CD4-positive, alpha-beta T cell treated with Interleukin-4 for 4 hours (primary cell): Measurements from ENCODE around the gene MTMR4.
"Not testable (repeated sequence)": the region's sequence is repeated elsewhere in the genome, so short reads cannot be mapped to it uniquely, and the experiment has no call there.

Experiments
- DNase-seq: peaks from one replicate; pipeline ENCODE4 v3.0.0-alpha.2; 2020

Gene MTMR4

DNA sequence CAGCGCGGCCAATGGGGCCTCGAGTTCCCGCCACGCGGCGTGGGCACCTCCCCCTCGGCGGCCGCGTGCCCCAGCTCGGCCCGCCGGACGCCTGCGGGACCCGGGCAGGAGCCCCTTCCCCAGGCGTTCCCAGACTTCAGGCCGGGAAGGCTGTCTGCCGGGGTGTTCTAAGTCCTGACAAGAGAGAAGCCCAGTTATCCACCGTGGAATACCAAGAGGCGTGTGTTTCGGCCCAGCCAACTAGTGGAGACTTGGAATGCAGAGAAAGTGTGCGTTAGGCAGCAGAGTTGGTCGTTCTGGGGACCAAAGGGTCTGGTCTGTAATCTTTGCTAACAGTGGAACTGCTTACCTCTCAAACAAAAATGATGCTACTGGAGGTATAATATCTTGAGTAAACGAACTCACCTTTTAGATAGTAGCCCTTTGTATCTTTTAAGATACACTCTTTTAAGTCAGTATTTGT is 26.0 kb downstream of the MTMR4 start:
- no peak for DNase-seq

DNA sequence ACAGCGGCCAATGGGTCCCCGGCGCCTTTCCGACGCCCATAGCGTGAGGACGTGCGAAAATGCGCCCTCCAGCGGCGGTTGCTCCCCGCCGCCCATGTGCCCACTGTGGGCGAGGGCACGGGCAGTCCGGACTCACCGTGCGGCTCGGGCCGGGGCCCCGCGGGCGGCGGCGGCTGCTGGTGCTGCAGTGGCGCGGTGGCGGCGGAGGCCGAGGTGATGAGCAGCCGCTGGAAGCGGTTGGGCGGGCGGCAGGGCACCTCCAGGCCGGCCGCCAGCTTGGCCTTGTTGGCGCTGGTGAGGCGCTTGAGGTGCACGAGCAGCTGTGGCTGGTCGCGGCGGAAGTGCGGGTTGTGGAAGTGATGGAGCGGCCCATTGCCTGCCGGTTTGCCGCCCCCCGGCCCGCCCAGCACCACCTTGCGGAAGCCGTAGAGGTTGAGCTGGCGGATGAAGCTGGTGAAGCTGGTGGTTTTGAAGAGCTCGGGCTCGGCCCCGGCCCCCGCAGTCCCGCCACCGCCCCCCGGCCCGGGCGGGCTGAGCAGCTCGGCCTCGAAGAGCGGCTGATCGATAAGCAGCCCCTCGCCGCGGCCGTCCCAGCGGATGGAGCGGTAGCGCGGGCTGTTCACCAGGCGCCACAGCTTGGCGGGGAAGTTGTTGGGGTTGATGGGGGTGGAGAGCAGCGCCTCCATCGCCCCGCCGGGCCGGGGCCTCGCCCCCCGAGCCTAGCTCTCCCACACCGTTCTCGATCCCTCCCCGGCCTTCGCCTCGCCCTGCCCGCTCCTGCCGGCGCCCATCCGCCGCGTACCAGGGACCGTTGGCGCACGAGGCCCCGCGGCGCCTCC is 26.6 kb downstream of the MTMR4 start, which contains the start of gene HSF5:
HSF5 (minus strand) TSS at position 820 of the 839 bp plus-strand sequence; CDS start at position 686, 134 bp downstream.
- peak; percentile 78 for DNase-seq

DNA sequence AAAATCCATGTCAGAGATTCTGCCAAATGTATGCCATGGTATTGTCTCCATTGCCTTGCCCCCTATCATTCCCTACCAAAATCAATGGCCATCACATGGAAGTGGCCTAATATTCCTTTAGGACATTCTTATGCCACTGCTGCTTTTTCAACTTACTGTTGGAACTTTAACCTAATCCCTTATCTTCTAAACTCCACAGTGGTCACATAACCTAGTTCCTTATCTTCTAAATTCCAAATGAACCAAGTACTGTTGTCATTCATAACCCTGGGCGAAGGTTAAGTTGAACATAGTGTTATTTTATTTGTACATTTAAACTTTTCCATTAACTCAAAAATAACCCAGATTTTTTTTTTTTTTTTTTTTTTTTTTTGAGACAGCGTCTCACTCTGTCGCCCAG is 29.8 kb downstream of the MTMR4 start:
- no peak for DNase-seq

DNA sequence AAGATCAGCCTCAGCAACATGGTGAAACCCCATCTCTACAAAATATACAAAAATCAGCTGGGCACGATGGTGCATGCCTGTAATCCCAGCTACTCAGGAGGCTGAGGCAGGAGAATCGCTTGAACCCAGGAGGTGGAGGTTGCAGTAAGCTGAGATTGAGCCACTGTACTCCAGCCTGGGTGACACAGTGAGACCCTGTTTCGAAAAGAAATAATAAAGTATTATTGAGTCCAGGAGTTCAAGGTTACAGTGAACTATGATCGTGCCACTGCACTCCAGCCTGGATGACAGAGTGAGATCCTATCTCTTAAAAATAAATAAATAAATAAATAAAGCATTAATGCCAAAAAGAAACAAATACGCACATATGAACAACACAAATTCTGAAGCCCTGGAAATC is 32.6 kb downstream of the MTMR4 start:
- DNase-seq: not testable (repeated sequence)

DNA sequence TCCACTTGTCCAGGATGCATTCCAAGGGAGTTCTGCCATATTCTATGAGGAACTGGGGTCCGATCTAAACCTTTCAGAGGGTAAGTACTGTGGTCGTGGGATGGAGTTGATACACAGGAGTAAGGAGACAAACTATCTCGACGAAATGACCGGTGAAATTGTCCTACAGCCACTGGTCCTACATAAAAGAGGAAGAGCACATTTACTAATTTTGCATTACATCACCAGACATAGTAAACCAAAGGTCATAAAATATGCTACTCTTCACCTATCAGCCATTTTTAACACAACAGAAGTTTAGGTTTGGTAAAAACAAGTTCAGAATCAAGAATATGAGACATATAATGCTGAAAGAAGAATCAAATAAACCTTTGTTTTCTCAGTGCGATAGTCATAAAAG is 34.3 kb downstream of the MTMR4 start:
- no peak for DNase-seq

DNA sequence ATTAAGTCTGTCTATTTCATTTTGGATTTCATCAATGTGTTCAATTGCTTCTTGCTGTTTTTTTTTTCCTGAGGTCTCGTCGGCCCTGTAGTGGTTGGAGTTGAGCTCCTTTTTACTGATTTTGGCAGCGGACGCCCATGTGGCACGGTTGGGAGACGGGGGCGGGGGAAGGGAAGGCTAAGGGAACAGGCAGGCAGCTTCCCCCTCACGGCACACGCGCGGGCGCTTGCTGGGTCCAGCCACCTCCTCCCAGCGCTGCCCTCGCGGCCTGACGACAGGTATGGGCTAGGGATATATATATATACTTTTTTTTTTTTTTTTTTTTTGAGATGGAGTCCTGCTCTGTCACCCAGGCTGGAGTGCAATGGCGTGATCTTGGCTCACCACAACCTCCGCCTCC is 37.6 kb downstream of the MTMR4 start:
- DNase-seq: no peak

DNA sequence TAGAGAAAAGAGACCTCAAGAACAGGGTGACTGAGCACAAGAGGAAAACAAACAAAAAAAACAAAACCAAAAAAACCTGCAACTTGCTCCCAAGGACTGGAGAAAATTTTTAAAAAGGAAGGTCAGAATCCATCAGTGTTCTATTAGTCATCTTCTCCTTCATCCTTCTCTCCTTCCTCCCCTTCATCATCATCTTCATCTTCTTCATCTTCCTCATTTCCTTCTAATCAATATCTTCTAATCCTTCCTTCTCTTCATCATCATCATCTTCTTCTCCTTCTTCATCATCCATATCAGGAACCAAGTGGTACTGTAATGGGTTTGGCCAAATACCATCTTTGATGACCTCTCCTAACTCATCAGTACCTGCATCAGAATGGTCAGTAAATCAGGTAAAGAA is 38.5 kb downstream of the MTMR4 start:
- no peak for DNase-seq

DNA sequence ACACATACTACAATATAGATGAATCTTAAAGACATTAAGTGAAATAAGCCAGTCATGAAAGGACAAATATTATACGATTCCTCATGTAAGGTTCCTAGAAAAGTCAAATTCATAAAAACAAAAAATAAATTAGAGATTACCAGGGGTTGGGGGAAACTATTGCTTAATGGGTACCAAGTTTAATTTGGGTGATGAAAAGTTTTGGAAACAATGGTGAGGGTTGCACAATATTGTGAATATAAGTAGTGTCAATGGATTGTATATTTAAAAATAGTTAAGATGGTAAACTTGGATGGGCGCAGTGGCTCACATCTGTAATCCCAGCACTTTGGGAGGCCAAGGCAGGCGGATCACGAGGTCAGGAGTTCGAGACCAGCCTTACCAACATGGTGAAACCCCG is 44.1 kb downstream of the MTMR4 start:
- no peak for DNase-seq

DNA sequence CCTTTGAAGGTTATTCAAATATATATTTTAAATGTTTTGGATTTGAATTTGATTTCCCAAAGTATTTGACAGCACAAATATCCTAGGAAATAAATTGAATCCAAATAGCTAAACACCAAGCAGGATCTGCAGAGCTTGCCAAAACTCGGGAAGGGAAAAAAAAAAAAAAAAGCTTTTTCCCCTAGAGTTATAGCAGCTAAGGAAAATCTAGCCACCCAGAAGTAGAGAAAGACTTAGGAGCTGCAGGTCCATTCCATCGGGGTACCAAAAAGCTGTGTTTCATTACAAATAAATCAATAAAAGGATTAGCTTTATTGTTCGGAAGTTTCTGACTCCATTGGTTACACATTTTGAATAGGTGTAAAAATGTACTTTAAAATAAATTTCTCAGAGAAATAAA is 45.5 kb downstream of the MTMR4 start:
- no peak for DNase-seq

DNA sequence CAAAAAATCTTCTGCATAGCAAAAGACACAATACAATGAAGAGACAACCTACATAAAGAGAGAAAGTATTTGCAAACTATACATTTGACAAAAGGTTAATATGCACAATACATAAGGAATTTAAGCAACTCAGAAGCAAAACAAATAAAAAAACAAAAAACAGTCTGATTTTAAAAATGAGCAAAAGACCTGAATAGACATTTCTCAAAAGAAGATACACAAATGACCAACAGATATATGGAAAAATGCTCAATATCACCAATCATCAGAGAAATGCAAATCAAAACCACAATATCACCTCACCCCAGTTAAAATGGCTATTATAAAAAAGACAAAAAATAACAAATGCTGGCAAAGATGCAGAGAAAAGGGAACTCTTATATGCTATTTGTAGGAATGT is 58.9 kb downstream of the MTMR4 start:
- no peak for DNase-seq

DNA sequence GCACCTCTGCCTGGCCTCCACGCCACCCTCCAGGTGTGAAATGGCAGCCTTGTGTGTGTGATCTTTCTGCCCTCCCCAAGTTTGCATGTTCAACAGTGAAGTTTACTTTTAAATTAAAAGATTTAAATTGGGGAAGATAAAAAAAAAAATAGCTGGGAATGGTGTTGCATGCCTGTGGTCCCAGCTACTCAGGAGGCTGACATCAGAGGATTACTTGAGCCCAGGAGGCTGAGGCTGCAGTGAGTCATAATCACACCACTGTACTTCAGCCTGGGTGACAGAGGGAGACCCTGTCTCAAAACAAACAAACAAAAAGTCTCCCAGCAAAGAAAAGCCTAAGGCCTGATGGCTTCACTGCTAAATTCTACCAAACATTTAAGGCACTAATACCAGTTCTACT is 61.7 kb downstream of the MTMR4 start:
- DNase-seq: no peak

DNA sequence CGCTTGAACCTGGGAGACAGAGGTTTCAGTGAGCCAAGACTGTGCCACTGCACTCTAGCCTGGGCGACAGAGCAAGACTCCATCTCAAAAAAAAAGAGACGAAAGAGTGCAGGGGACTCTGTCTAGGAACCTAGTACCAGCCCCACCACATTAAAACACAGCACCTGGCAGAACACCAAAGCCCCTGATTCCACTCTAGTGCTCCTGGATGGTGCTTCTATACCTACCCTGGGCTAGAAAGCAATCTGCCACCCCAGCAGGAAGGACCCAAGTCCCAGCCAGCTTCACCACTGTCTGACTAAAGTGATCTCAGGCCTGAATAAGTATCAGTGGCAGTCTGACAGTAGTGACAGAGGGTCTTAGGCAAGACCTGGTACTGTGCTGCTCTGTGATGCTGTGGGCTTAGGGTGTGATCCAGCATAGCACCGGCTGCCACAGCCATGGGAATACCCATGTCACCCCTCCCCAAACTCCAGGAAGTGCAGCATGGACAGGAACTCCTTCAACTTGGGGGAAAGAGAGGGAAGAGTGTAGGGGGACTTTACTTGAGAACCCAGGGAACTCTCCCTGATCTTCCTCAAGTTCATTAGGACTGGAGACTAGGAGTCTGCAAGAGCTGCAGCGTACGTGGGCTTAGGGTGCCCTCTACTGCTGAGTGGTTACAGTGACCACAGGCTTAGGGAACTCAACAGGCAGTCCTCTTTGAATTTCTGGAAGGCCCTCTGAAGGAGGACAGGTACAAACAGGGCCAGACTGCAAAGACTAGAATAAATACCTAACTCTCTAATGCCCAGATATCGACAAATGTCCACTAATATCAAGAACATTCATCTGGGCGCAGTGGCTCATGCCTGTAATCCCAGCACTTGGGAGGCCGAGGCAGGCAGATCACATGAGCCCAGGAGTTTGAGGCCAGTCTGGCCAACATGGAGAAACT is 67.1 kb downstream of the MTMR4 start:
- DNase-seq: peak; percentile 59

DNA sequence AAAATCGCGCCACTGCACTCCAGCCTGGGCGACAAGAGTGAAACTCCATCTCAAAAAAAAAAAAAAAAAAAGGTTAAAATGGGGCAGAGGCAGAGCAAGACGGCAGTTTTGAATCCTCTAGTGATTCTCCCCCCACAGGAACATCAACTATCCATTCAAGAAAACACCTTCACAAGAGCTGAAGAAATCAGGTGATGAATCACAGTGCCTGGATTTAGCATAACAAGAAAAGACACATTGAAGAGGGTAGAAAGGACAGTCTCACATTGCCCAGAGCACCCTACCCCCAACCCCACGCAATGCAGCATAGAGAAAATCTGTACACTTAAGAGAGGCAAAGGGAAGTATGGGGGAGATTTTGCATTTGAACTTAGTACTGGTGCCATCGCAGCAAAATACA is 68.4 kb downstream of the MTMR4 start:
- no peak for DNase-seq
